Hepatocyte (in vitro differentiated cells): ENCODE data around the gene RNASE7.

Experiments
- CTCF ChIP-seq: fragments of 200-600 bp; sonication (generic); IDR thresholded peaks from 2 replicates; pipeline ENCODE4 v1.5.1; 2016; ENCODE audit warnings: antibody characterized with exemption, mild to moderate bottlenecking; ENCODE audit not compliant: poor library complexity
- EZH2 ChIP-seq: fragments of 200-600 bp; sonication (generic); IDR thresholded peaks from 2 replicates; pipeline ENCODE4 v1.6.1; 2016; ENCODE audit warnings: antibody characterized with exemption, mild to moderate bottlenecking, borderline replicate concordance

DNA sequence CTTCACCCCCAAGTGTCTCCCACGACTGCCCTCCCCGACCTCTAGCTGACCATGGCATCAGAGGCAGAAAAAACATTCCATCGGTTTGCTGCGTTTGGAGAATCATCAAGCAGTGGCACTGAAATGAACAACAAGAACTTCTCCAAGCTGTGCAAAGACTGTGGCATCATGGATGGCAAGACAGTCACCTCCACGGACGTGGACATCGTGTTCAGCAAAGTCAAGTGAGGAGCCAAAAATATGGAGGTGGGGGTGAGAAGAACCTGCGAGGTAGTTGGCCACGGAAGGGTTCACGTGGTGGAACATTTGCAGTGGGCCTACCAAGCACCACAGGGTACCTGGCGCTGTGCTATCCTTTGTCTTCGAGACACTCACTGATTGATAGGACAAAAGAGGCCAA, 11.6 kb upstream of the RNASE7 start:
- no peak for TF ChIP-seq CTCF
- TF ChIP-seq EZH2: no peak
